Measurements from ENCODE around the gene MC4R.

GRCh38 chr18:60339018-60339417 is 33.6 kb downstream of the MC4R start:
- TF ChIP-seq CTCF (IDR thresholded peaks at IDR 0.05) (no peak), POLR2A (IDR thresholded peaks at IDR 0.05) (no peak)
